LNCAP (cell line): ENCODE data around the gene RECQL.

ENCODE experiments used
- CTCF ChIP-seq: fragments of 450-650 bp; IDR thresholded peaks from 2 replicates; pipeline ENCODE4 v1.5.1; 2017; ENCODE audit warnings: mild to moderate bottlenecking

RECQL gene

GRCh38 chr12:21502164-21502496 is 695 bp upstream of the RECQL start:
- no peak for TF ChIP-seq CTCF

GRCh38 chr12:21500786-21501257 is 613 bp downstream of the RECQL start:
- no peak for TF ChIP-seq CTCF

- TF ChIP-seq CTCF = no peak
Measured at GRCh38 chr12:21499765-21500164, 1.7 kb downstream of the RECQL start.

- TF ChIP-seq CTCF = no peak
Measured at GRCh38 chr12:21485998-21486397, 15.4 kb downstream of the RECQL start.

- no peak for TF ChIP-seq CTCF
Measured at GRCh38 chr12:21483531-21483930, 17.9 kb downstream of the RECQL start.

GRCh38 chr12:21478756-21479455 is 22.5 kb downstream of the RECQL start:
- no peak for TF ChIP-seq CTCF

GRCh38 chr12:21476949-21477348 is 24.5 kb downstream of the RECQL start:
- TF ChIP-seq CTCF = no peak

GRCh38 chr12:21475552-21475951 is 25.9 kb downstream of the RECQL start:
- TF ChIP-seq CTCF = no peak
